Kidney (tissue), 14 donors: ENCODE measurements around the gene ZNF358. TPM values are rescaled to one million over a fixed set of nuclear protein-coding genes. Genes with fewer than 3 reads are reported as not detected.

Experiments used
- DNase-seq, 5 donors: peaks; one replicate each; pipeline ENCODE4 v3.0.0-alpha.2; 2013 to 2020
- FAIRE-seq: peaks from 2 replicates; lab custom pipeline; 2012; peaks lifted over from hg19 to GRCh38; lab: Jason Lieb, UNC
- H3K27ac ChIP-seq, 2 donors: one replicate each; pipeline ENCODE4 v1.7.0; 2013; ENCODE audit warnings: low read depth in 2 of 2, low read length in 2 of 2, inconsistent platforms in 1 of 2
- H3K27me3 ChIP-seq: one replicate; pipeline ENCODE4 v1.7.1; 2013; ENCODE audit warnings: low read length, inconsistent platforms; ENCODE audit not compliant: control insufficient read depth, insufficient read depth
- H3K36me3 ChIP-seq, 3 donors: one replicate each; pipeline versions ENCODE4 v1.7.0 to v1.7.1; 2013; ENCODE audit warnings: low read length in 3 of 3, control low read depth in 1 of 3, inconsistent platforms in 1 of 3; ENCODE audit not compliant: insufficient read depth in 3 of 3, control insufficient read depth in 2 of 3
- H3K4me1 ChIP-seq, 3 donors: one replicate each; pipeline versions ENCODE4 v1.7.0 to v1.7.1; 2013; ENCODE audit warnings: low read length in 3 of 3, inconsistent platforms in 1 of 3, low read depth in 1 of 3; ENCODE audit not compliant: control insufficient read depth in 2 of 3, insufficient read depth in 2 of 3
- H3K4me3 ChIP-seq, 3 donors: one replicate each; pipeline versions ENCODE4 v1.7.0 to v1.8.1; 2013; ENCODE audit warnings: low read length in 3 of 3, control low read depth in 1 of 3, inconsistent platforms in 1 of 3
- H3K9ac ChIP-seq, 3 donors: one replicate each; pipeline versions ENCODE4 v1.7.0 to v1.7.1; 2013; ENCODE audit warnings: low read length in 3 of 3, control low read depth in 1 of 3, inconsistent platforms in 1 of 3
- H3K9me3 ChIP-seq, 3 donors: one replicate each; pipeline versions ENCODE4 v1.7.0 to v1.7.1; 2013; ENCODE audit warnings: low read length in 3 of 3, control low read depth in 1 of 3, inconsistent platforms in 1 of 3; ENCODE audit not compliant: control insufficient read depth in 2 of 3, insufficient read depth in 1 of 3
- intact Hi-C: fragments of 100-400 bp; cut with DNase I; formaldehyde crosslinking; loops from one replicate; pipeline ENCODE4 v1.11.1; 2022
- polyA plus RNA-seq: library from polyadenylated mRNA; stranded (reverse); fragments of 350-450 nt; fragmentation: Illumina TruSeq; extraction: RNeasy Lipid Tissue Mini Kit (QIAGEN cat#74804); gene quantifications from one replicate; pipeline ENCODE4 v1.2.3, GENCODE V29; 2014; ENCODE audit warnings: low read depth, low replicate concordance; ENCODE audit not compliant: insufficient read depth
- total RNA-seq: library from RNA; stranded (reverse); fragmentation: NEBNext Ultra II Directional; extraction: Animal tissue kit (Norgen Biotek cat#: 25700); gene quantifications from one replicate; pipeline ENCODE4 v1.2.1, GENCODE V29; 2021
- TF ChIP-seq, protein P1 (sequence below): IDR thresholded peaks from 3 replicates; pipeline ENCODE4 v1.5.1; 2012; ENCODE audit warnings: mild to moderate bottlenecking, moderate library complexity, borderline replicate concordance; ENCODE audit not compliant: insufficient read depth; ENCODE audit errors: extremely low read depth
- donor health status: control.
- donor health status: control.
- donor health status: control.
- donor health status: control.
- donor health status: control.
- donor health status: DM: yes; HTN: yes; CAD: no.
- donor health status: Normal renal cell carcinoma (clear cell type).

ZNF358 gene
- total and polyA plus RNA-seq, 2 donors from 2014 or later, result 39.1 to 79.1 TPM

- FAIRE-seq (no peak), DNase-seq (peak; percentile 95 to 97 (median 96))
- peak within 1 kb of the TSS; percentile 56 to 75 (median 58) for H3K9ac ChIP-seq
- peak within 1 kb of the TSS; percentile 54 to 85 for H3K27ac ChIP-seq
- H3K9me3 ChIP-seq, result no peaks in the 10 kb centered on the region
- no peaks in the 10 kb centered on the region for H3K36me3 ChIP-seq
- TF ChIP-seq, protein P1, sequence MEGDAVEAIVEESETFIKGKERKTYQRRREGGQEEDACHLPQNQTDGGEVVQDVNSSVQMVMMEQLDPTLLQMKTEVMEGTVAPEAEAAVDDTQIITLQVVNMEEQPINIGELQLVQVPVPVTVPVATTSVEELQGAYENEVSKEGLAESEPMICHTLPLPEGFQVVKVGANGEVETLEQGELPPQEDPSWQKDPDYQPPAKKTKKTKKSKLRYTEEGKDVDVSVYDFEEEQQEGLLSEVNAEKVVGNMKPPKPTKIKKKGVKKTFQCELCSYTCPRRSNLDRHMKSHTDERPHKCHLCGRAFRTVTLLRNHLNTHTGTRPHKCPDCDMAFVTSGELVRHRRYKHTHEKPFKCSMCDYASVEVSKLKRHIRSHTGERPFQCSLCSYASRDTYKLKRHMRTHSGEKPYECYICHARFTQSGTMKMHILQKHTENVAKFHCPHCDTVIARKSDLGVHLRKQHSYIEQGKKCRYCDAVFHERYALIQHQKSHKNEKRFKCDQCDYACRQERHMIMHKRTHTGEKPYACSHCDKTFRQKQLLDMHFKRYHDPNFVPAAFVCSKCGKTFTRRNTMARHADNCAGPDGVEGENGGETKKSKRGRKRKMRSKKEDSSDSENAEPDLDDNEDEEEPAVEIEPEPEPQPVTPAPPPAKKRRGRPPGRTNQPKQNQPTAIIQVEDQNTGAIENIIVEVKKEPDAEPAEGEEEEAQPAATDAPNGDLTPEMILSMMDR, result no peak
- no peaks in the 10 kb centered on the region for H3K27me3 ChIP-seq
- H3K4me1 ChIP-seq, result peaks cover 0 to 4% (median 0%) of the 10 kb centered on the region in 3 donors
- intact Hi-C loops, result no loop called here
- peak within 1 kb of the TSS; percentile 60 to 65 (median 64) for H3K4me3 ChIP-seq
Measured at GRCh38 chr19:7488736-7489353, 27.1 kb upstream of the ZNF358 start, which contains the start of gene PEX11G. Gene PEX11G (minus strand): TSS chr19:7489035. CDS start chr19:7489010, 25 bp downstream.

- peaks cover 4 to 6% (median 5%) of the 10 kb centered on the region in 3 donors for H3K4me1 ChIP-seq
- FAIRE-seq (no peak), DNase-seq (peak in 2 of 5 donors; percentile 17 to 44)
- no peaks in the 10 kb centered on the region for H3K36me3 ChIP-seq
- H3K9ac ChIP-seq, result peak overlapping the region in 1 of 3 donors; percentile 8
- H3K9me3 ChIP-seq, result no peaks in the 10 kb centered on the region
- no peaks in the 10 kb centered on the region for H3K27me3 ChIP-seq
- intact Hi-C loops, result no loop called here
- peak overlapping the region; percentile 40 to 85 for H3K27ac ChIP-seq
- TF ChIP-seq, protein P1, result no peak
- peak overlapping the region in 2 of 3 donors; percentile 64 to 65 for H3K4me3 ChIP-seq
Measured at GRCh38 chr19:7489609-7490044, 26.3 kb upstream of the ZNF358 start.

DNA sequence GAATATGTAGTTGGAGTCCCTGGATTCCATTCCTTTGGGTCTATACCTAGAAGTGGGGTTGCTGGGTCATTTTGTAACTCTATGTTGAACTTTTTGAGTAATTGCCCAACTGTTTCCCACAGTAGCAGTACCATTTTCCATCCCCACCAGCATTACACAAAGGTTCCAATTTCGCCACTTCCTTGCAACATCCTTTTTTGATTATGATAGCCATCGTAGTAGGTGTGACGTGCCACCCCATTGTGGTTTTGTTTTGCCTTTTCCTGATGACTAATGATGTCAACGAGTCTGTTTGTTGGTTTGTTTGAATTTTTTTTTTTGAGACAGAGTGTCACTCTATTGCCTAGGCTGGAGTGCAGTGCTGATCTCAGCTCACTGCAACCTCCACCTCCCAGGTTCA is 23.8 kb upstream of the ZNF358 start:
- TF ChIP-seq, protein P1, result no peak
- FAIRE-seq, result no peak

More for the DNA sequence above, 23.8 kb upstream of the ZNF358 start:
- H3K9ac ChIP-seq, result no peak overlapping the region
- H3K4me3 ChIP-seq, result no peak overlapping the region
- intact Hi-C loops, result no loop called here
- no peak overlapping the region for H3K27ac ChIP-seq
- no peaks in the 10 kb centered on the region for H3K27me3 ChIP-seq
- H3K9me3 ChIP-seq, result no peaks in the 10 kb centered on the region
- DNase-seq, result no peak
- H3K36me3 ChIP-seq, result no peaks in the 10 kb centered on the region
- peaks cover 7 to 9% (median 8%) of the 10 kb centered on the region in 3 donors for H3K4me1 ChIP-seq
